Measurements from ENCODE around the gene BPIFA2. TPM values are rescaled to one million over a fixed set of nuclear protein-coding genes. Genes with fewer than 3 reads are reported as not detected.

The BPIFA2 gene
- total RNA-seq, 1 donor from 2014 or later = not detected

Other genes starting within 250 kb of the BPIFA2 start
- not detected in 2 replicates for gene SUN5, start 163.7 kb upstream of the BPIFA2 start, total RNA-seq
- not detected in 2 replicates for gene BPIFB2, start 160.5 kb upstream of the BPIFA2 start, total RNA-seq
- not detected in 2 replicates for gene BPIFB6, start 136.5 kb upstream of the BPIFA2 start, total RNA-seq
- not detected in 2 replicates for gene BPIFB3, start 114.3 kb upstream of the BPIFA2 start, total RNA-seq
- gene BPIFB4, start 88.5 kb upstream of the BPIFA2 start, total RNA-seq = not detected in 2 replicates
- gene BPIFA3, start 49.2 kb downstream of the BPIFA2 start, total RNA-seq = not detected in 2 replicates
- not detected in 2 replicates for gene BPIFA1, start 67.8 kb downstream of the BPIFA2 start, total RNA-seq
- gene BPIFB1, start 115.1 kb downstream of the BPIFA2 start, total RNA-seq = not detected in 2 replicates
- gene CDK5RAP1, start 233.4 kb downstream of the BPIFA2 start, total RNA-seq = 21.6 and 27.4 TPM in 2 replicates

Data from bronchial epithelial cell (primary cell).